HG02852 (cell line): ENCODE measurements around the gene MTHFD2L.

ENCODE experiments used
- ATAC-seq: cut with Tn5 transposase; IDR thresholded peaks from one replicate; pipeline ENCODE4 v1.9.1; 2021; ENCODE audit warnings: mild to moderate bottlenecking, moderate library complexity; ENCODE audit not compliant: unreplicated experiment

Gene MTHFD2L

DNA sequence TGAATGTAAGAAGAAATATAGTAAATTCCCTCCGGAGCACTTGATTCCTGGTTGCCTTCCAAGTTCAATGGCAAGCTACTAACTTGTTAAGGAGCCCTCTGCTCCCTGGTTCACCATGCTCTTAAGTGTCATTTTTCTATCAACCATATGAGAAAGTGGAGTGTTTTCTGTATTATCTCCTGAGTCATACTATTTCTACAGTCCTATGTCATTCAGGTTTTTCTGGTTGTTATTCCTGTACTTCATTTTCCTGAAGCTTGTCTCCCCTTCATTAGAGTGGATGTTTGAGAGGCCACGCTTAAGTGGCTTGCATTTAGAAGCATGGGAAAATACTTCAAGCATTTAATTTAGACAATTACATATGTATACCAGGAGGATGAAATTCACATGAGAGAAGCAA, 135.6 kb downstream of the MTHFD2L start:
- ATAC-seq, result no peak

DNA sequence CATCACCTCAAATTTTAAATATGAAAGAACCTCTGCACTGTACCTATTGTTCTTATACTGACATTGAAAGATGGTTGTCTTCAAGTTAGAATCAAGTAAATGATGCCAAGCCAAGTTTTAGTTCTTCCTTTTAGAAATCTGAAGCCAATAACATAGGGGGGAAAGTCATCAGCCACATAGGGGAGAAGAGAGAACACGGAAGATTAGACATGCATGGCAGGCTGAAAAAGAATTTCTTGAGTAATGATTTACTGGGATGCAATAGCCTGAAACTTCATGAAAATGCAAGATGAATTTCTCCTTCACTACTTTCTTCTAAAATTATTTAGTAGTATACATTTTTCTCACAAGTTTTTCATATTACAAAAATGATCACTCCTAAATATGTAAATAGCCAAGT, 136.8 kb downstream of the MTHFD2L start:
- no peak for ATAC-seq

DNA sequence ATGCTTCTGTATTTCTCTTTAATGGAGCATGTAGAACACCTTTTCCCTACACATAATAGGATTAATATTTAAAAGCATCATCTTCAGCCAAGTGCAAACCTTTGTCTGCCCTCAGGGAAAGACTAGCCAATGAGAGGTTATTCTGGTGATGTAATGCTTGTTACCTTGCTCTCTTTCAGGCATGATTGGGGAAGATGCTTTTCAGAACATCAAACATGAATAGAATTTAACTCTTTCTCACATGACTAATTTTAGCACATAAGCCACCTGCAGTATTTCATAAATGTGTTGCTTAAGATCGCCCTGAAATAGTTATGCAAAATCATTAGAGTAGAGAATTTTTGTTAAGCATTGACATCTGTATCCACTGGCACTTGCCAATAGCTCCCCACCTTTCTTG, 139.6 kb downstream of the MTHFD2L start:
- ATAC-seq, result peak; percentile 71

DNA sequence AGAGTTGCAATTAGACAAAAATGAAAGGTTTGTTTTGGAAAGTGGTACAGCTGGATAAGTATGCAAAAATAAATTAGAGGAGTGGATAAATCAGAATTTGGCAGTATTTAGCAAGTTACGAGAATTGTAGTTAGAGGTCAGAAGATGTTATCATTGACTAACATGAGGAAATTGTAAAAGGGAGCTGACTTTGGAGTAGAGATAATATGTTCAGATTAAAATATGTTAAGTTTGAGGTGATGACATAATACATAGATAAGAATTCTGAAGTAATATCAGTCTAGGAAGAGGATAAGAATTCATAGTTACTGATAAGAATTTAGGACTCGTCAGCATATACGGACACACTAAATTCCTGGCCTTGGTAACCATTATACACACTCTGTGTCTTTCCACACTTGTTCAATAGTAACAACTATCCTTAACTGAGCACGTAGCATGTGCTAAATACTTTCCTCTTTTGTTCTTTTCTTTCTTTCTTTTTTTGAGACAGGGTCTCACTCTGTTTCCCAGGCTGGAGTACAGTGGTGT, 146.2 kb downstream of the MTHFD2L start:
- ATAC-seq, result no peak

DNA sequence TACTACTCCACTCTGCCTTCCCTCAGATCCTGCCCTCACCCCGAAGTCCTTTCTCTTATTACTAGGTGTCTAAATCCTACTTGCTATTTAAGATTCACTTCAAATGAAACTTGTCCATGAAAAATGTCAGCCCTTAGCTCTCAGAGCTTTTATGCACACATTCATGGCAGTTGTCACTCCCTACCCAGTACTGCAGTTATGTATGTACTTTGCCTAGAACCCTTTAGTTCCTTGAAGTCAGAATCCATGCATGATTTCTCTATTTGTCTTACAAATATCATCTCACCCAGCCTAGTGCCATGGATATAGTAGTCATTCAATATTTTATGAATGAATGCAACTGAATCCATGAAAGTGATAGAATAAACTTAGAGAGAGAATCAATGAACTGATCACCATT, 147.1 kb downstream of the MTHFD2L start:
- ATAC-seq, result no peak

- no peak for ATAC-seq
Observed at GRCh38 chr4:74307170-74307569, 149.3 kb downstream of the MTHFD2L start.

GRCh38 chr4:74308215-74308614, 150.3 kb downstream of the MTHFD2L start, which contains the start of gene EPGN:
TSS of gene EPGN (plus strand) at chr4:74308470. CDS start at chr4:74308534, 64 bp downstream.
- no peak for ATAC-seq

DNA sequence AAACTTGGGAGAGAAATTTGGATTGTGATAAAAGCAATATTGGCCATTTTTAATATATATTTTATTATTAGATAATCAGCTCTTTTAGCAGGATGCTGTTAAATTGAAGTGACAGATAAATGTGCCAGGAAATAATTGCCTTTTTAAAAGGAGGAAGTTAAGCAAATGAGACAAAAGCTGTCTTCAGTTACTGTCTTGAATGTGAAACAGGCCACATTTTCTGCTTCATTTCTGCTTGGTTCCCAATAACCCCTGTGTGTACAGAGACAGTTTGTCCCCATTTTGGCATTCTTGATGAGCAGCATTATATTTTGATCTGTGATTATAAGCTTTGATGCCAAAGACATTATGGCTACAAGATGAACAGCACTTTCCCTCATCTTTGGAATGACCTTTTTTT, 151.3 kb downstream of the MTHFD2L start:
- no peak for ATAC-seq

GRCh38 chr4:74311696-74312313, 153.9 kb downstream of the MTHFD2L start:
- peak; percentile 55 for ATAC-seq

- ATAC-seq, result peak; percentile 51
Observed at GRCh38 chr4:74314329-74314728, 156.4 kb downstream of the MTHFD2L start.

DNA sequence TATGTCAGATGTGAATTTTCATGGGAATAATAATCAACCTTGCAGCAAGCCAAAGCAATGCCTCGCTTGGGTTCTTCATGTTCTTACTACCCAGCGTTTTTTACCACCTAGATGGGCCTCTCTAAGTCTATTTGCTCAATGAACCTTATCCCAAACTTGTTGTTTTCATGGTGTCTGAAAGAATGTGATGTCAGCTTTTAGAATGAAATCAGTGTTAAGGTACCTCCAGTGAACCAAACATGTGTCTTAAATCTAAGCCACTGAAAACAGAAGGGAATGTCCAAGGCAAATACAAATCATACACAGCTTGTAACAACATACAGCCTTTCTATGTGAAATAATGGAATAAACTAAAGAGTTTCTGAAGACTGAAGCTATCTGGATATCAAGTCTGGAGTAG, 157.0 kb downstream of the MTHFD2L start:
- peak; percentile 29 for ATAC-seq

DNA sequence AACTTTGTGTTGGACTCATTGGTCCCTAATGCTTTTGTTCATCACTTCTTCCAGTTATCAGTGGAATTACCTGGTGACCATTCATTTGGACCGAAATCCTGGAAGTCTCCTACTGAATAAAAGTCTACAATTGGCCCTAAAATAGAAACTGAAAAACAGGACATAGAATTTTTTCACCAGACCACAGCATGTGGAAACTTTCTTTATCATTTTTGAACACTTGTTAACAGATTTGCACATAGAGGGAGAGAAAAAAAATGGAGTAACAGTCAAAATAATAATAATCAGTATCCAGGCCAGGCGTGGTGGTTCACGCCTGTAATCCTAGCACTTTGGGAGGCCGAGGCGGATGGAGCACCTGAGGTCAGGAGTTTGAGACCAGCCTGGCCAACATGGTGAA, 157.5 kb downstream of the MTHFD2L start:
- no peak for ATAC-seq

DNA sequence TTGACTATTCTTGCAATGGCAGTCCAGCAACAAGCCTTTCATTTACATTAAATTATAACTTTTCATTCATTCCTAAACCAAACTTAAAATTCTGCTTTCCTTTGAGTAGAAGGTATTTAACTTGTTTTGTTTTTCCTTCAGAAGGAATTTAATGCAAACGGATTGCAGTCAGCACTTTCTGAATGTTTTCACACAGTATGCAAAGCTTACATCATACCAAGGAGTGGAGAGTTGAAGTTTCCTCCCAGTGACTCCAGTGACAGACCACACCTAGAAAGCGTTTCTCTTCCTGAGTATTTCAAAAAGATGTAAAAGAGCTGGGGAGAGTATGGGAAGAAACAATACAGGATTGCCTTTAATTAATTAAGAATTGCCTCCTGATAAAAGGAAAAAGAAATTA, 158.5 kb downstream of the MTHFD2L start:
- no peak for ATAC-seq

DNA sequence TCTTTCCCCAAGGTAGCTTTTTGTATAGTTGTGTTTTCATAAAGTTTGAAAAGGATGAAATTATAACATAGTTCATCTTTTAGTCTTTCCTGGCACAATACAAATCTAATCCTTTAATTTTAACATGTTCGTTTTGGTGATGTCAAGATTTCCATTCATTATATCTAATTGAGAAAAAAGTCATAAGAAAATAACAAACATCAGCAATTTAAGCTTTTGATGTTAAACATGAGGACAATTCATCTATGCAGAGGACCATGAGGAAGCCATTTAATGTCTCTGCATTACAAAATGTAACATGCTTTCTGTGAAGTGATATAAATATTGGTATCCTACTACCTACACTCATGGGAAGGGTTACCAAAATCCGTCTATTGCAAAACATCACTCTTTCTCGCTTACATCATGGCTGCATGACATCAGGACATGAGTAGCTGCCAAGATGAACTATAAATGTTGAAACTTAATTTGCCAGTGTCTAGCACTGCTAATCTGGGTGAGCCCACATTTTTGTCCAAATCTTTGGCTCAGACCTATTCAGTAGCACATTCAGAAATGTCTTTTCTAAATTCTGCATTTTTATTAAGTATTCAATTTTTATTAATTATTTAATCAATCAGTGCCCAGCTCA, 159.8 kb downstream of the MTHFD2L start:
- ATAC-seq, result no peak

DNA sequence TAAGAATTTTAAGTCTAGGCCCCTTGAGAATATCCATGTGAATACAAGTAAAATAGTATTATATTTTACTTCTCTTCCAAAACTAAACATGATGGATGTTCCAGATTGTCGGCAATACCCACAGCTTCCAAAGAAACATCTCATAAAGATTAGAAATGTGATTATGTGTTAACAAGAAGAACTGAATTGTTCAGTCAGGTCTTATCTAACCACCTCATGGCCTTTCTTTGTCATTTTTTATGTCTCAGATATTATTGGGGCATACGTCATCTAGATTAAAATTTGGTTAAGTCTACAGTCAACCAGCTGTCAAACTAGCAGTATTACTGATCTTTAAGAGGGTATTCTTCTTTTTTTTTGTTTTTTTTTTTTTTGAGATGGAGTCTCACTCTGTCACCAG, 160.4 kb downstream of the MTHFD2L start:
- ATAC-seq, result no peak

GRCh38 chr4:74319470-74319869, 161.6 kb downstream of the MTHFD2L start:
- no peak for ATAC-seq

GRCh38 chr4:74320559-74321118, 162.7 kb downstream of the MTHFD2L start:
- peak; percentile 77 for ATAC-seq

DNA sequence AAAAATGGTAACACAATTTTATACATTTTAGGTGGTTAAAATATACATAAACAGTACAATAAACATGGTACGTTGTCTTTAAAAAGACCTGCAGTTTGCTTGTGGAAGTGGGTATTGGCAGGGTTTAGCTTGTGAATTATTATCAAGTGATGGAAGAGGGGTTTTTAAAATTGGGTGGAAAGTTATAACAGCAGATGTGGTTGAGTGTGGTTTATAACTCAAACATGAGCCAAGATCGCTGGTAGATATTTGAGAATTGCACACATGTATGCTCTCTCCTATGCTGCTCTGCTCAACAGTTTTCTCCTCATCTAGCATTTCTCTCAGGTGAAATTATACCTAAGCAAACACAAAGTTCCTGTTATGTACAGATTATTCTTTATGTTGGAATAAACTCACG, 164.4 kb downstream of the MTHFD2L start:
- no peak for ATAC-seq

- no peak for ATAC-seq
Observed at GRCh38 chr4:74323663-74324062, 165.7 kb downstream of the MTHFD2L start.

DNA sequence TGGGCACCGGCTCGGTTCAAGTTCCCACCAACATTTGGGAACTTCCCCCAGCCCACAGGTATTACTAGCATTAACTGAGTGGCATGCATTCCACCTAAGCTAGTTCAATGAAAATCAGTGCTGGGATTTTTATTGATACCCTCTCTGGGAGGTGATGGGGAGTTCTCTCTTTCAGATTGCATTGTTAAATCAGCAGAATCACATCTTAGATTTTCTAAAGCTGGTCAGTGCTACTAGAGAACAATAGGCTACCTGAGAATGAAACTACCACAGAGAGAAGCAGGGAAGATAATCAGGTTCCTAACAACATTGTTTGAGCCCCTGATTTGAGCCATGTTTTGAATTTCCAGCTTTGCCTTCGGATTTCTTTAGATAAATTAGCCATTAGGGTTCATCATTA, 166.3 kb downstream of the MTHFD2L start:
- no peak for ATAC-seq

DNA sequence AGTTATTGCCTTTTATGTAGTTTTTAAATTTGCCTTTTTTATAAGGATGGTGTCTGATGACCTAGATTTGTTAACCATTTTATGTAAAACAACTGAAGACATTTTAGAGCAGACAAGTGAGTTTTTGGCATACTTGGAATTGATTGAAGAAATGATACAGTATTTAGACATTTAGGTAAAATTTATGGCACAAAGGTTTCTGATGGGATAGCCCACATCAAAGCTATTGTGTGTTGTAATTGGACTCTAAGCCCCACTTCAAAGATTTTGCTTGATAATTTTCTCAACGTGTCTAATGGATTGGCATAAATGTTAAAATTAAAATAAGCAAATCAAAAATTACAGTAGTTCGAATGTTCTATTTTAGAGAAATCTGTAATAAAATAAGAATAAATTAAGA, 168.0 kb downstream of the MTHFD2L start:
- ATAC-seq, result no peak

- no peak for ATAC-seq
Observed at GRCh38 chr4:74327762-74328161, 169.8 kb downstream of the MTHFD2L start.
